Purkinje cell (primary cell): Measurements from ENCODE around the gene SPAG16. TPM values are rescaled to one million over a fixed set of nuclear protein-coding genes. Genes with fewer than 3 reads are reported as not detected.

ENCODE experiments used
- polyA plus RNA-seq: library from polyadenylated mRNA; unstranded; fragments of >200 nt; fragmentation: Nextera tagmentation; gene quantifications from 2 replicates; pipeline ENCODE4 v1.2.1, GENCODE V29; 2014

Gene SPAG16
- 23.8 and 24.8 TPM in 2 replicates for polyA plus RNA-seq

GRCh38 chr2:213284105-213285090 lies at the start of gene SPAG16:
Gene SPAG16, plus strand, starts transcription at chr2:213284464.

GRCh38 chr2:214410918-214411554 lies 1126.8 kb downstream of the SPAG16 start, which contains the start of gene VWC2L:
Gene VWC2L, plus strand, starts transcription at chr2:214411054. Its CDS starts 3,140 bp downstream, at chr2:214414194.

Other genes with a start within 250 kb of the SPAG16 start
- gene IKZF2, start 132.9 kb upstream of the SPAG16 start, polyA plus RNA-seq = 1.4 and 3.0 TPM in 2 replicates